SK-N-MC (cell line): Measurements from ENCODE around the gene CDC16.

Experiments used
- EZH2 ChIP-seq: fragments of 200-600 bp; sonication (generic); IDR thresholded peaks from one replicate; pipeline ENCODE4 v1.6.1; 2017; ENCODE audit warnings: antibody characterized with exemption
- FOXP2 ChIP-seq: optimal IDR thresholded peaks from 2 replicates; pipeline ENCODE3; 2011; ENCODE audit warnings: mild to moderate bottlenecking, moderate library complexity; ENCODE audit not compliant: insufficient read depth; ENCODE audit errors: extremely low read length, control extremely low read depth
- POLR2AphosphoS5 ChIP-seq: IDR thresholded peaks from 2 replicates; pipeline ENCODE4 v1.6.1; 2012; ENCODE audit warnings: mild to moderate bottlenecking, low read depth, low read length, borderline replicate concordance

DNA sequence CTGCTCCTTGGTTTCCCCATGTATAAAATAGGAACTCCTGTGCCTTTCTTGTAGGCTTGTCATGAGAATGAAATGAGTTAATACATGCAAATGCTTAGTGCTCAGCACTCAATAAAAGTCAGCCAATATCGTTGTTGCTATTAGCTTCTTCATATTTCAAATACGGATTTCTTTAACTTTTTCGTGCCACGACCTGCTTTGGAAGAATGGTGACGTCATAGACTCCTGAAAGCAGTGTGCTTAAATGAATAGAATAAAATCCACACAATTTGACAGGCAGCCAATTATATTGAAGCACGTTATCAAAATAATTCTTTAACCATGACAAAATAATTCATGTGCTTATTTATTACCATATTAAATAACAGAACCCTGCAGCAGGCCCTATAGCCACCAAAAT is 26.6 kb upstream of the CDC16 start:
- no peak for TF ChIP-seq EZH2
- TF ChIP-seq POLR2AphosphoS5: no peak
- TF ChIP-seq FOXP2: no peak
